Effector memory CD4-positive, alpha-beta T cell (primary cell): ENCODE data around the gene PRRC2B.

Experiments used
- DNase-seq, 3 donors: peaks; one replicate each; pipeline ENCODE4 v3.0.0-alpha.2; 2020
- H3K27ac ChIP-seq: 2 replicates; pipeline ENCODE4 v1.7.0; 2013; ENCODE audit warnings: mild to moderate bottlenecking, low read length, moderate library complexity; ENCODE audit not compliant: insufficient read depth, poor library complexity, severe bottlenecking
- H3K27me3 ChIP-seq: replicated peaks from 2 replicates; pipeline ENCODE4 v1.7.0; 2013; ENCODE audit warnings: mild to moderate bottlenecking, low read length; ENCODE audit not compliant: insufficient read depth, control insufficient read depth, poor library complexity, severe bottlenecking
- H3K36me3 ChIP-seq: 2 replicates; pipeline ENCODE4 v1.7.0; 2013; ENCODE audit warnings: mild to moderate bottlenecking, low read length, moderate library complexity; ENCODE audit not compliant: control insufficient read depth, insufficient read depth
- H3K4me1 ChIP-seq: 2 replicates; pipeline ENCODE4 v1.7.0; 2013; ENCODE audit warnings: low read length, mild to moderate bottlenecking; ENCODE audit not compliant: control insufficient read depth, insufficient read depth, poor library complexity, severe bottlenecking
- H3K4me3 ChIP-seq: 2 replicates; pipeline ENCODE4 v1.7.0; 2013; ENCODE audit warnings: low read length, low read depth, mild to moderate bottlenecking; ENCODE audit not compliant: insufficient read depth, poor library complexity, severe bottlenecking
- H3K9me3 ChIP-seq: 2 replicates; pipeline ENCODE4 v1.7.0; 2013; ENCODE audit warnings: mild to moderate bottlenecking, low read length, moderate library complexity; ENCODE audit not compliant: control insufficient read depth

Gene PRRC2B

DNA sequence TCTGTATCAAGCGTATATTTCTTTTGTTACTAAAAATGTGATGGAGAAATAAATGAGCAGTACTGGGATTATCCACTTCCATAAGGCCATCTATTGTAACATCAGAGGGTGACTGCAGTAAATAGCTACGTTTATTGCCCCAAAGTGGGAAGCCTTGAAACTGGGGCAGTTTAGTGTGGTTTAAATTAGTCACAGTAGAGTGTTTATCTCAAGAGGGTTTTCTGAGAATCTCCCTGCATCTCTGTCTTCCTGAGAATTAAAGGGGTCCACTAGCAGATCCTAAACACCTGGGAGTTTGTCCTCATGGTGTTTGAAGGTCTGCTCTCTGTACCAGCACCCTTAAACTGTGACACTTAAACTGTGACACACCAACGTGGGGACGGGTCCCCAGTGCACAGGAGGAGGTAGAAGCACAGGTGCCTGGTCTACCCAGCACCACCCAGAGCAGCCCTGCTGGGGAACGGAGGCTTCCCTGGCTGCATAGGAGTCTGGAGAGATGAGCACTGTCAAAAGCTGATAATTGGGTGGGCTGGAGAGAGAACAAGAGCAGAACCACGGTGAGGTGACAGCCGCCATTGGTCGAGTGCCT, 25.2 kb downstream of the PRRC2B start:
- no peak overlapping the region for H3K27ac ChIP-seq

DNA sequence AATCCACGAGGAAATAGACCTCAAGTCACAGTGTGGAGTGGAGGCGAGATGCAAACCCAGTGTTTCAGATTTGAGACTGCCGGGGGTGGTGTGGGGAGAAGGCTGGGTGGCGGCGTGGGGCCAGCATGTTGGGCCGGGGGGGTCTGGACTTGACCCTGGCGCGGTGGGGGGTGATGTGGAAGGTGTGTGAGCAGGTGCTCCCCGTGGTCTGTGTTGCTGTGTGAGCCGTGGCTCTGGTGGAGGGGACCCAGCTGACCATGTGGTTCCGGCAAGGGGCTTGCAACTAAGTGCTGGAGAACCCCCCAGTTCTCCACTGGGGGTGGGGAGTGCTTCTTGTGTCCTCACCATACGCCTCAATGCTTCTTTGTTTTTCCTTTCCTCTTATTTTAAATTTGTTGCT, 25.8 kb downstream of the PRRC2B start:
- Histone ChIP-seq H3K9me3 (no peaks in the 10 kb centered on the region), H3K36me3 (peaks cover 4% of the 10 kb centered on the region), H3K4me1 (peaks cover 40% of the 10 kb centered on the region), H3K4me3 (no peak overlapping the region), H3K27ac (no peak overlapping the region), H3K27me3 (no peaks in the 10 kb centered on the region)
- DNase-seq: no peak

More for the DNA sequence above, 25.2 kb downstream of the PRRC2B start:
- Histone ChIP-seq H3K27me3 (no peaks in the 10 kb centered on the region), H3K4me3 (no peak overlapping the region), H3K36me3 (peaks cover 4% of the 10 kb centered on the region), H3K9me3 (no peaks in the 10 kb centered on the region), H3K4me1 (peaks cover 40% of the 10 kb centered on the region)
- no peak for DNase-seq

DNA sequence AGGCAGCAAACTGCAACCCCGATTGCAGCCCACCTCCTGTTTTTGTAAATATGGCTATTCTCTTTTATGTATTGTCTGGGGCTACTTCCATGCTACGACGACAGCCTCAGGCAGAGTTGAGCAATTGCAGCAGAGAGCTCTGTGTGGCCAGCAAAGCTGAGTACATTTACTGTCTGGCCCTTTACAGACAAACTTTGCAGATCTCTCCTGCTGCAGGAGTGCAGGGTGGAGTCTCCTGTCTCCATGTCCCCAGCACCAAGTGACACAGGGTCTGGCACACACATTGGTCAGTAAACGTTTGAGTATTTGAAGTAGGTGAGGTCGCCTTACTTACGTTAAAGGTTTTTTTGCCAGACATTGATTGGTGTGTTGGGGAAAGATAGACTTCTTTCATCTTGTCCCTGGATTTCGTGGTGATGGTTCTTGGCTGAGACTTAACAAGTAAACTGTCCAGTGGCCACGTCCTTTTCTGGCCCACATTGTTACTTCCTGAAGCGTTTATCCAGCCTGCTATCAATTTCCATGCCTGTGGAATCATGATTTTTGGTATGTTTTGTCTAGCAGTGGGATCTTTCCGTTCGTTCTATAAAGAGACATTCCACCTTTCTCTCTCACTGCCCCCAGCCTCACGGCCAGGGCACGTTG, 27.2 kb downstream of the PRRC2B start:
- peaks cover 4% of the 10 kb centered on the region for H3K36me3 ChIP-seq
- H3K27ac ChIP-seq: no peak overlapping the region
- H3K4me1 ChIP-seq: peaks cover 40% of the 10 kb centered on the region
- H3K27me3 ChIP-seq: no peaks in the 10 kb centered on the region
- H3K4me3 ChIP-seq: no peak overlapping the region
- no peak for DNase-seq
- H3K9me3 ChIP-seq: no peaks in the 10 kb centered on the region

DNA sequence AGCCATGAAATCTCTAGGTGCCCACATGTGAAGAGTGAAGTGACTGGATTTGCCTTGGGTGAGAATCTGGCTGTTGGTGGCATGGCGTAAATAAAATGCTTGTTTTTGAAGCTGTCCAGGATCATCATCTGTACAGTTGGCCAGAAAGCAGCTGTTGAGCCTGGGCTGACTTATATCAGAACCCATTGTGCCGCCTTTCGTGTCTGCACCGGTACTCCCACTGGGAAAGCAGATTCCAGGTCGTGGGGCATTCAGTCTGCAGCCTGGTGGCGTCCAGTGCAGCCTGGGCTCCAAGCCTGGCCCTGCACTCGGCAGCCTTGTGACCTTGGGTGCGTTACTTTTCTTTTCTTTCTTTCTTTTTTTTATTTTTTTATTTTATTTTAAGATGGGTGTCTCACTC, 27.8 kb downstream of the PRRC2B start:
- Histone ChIP-seq H3K4me3 (no peak overlapping the region), H3K27me3 (no peaks in the 10 kb centered on the region), H3K4me1 (peaks cover 40% of the 10 kb centered on the region), H3K9me3 (no peaks in the 10 kb centered on the region), H3K27ac (no peak overlapping the region), H3K36me3 (peaks cover 8% of the 10 kb centered on the region)
- no peak for DNase-seq

DNA sequence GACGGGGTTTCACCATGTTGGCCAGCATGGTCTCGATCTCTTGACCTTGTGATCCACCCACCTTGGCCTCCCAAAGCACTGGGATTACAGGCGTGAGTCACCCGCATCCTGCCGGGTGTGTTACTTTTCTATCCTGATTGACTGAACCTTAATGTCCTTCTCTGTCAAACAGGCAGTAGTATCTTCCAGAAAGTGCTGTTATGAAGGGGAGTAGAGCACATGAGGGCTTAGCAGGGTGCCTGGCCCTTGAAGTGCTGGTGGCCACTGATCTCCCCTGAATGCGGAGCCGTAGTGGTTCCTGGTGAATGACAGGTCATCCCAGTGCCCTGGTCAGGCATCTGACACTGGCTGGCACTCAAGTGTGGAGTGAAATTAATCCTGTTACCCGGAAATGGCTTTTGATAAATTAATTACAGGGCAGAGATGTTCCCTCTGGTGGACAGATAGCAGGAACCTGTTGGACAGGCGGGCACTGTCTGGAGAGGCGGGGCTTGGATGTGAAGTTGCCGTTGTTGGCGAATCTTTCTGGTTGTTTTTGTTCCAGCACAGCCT, 28.4 kb downstream of the PRRC2B start:
- Histone ChIP-seq H3K36me3 (peaks cover 8% of the 10 kb centered on the region), H3K27ac (peak overlapping the region; percentile 24), H3K4me3 (no peak overlapping the region), H3K27me3 (no peaks in the 10 kb centered on the region), H3K9me3 (no peaks in the 10 kb centered on the region), H3K4me1 (peaks cover 35% of the 10 kb centered on the region)
- DNase-seq: no peak

DNA sequence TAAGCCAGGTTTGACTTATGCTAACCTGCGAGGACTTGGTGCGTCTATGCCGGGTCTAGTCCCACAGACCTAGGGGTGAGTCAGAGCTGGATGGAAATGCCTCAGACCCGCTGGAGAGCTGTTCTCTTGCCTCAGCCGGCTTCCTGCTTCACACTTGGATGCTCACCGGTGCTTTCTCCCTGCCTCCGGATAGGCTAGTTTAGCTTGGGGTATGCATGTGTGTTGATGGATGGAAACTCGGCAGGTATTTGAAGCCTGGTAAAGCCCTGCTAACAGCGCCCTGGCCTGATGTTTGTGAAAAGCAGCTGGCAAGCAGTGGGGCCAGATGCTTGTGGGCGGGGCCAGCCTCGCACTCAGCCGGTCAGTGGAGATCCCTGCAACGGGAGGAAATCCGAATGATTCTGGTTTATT, 29.3 kb downstream of the PRRC2B start:
- H3K27me3 ChIP-seq: no peaks in the 10 kb centered on the region
- H3K4me3 ChIP-seq: no peak overlapping the region

DNA sequence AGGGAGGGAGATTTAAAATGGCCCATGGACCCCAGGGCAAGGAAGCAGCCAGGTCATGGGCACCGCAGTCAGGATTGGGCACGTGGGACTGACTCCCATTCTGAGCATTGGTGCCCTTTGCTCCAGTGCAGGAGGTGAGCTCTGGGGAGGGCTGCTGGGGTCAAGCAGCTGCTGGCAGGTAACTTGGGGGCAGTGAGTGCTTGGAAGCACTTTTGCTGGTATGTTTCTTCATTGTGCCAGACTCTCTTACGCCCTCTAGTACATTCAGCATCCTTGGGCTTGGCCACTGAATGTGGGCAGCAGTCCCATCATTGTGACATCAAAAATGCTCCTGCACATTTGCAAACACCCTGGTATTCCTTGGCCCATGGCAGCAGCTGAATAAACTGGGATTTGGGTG, 32.7 kb downstream of the PRRC2B start:
- no peak for DNase-seq
- H3K4me1 ChIP-seq: peaks cover 10% of the 10 kb centered on the region
- peaks cover 9% of the 10 kb centered on the region for H3K36me3 ChIP-seq
- H3K27ac ChIP-seq: no peak overlapping the region
- H3K27me3 ChIP-seq: no peaks in the 10 kb centered on the region
- no peak overlapping the region for H3K4me3 ChIP-seq
- H3K9me3 ChIP-seq: no peaks in the 10 kb centered on the region

More for the DNA sequence above, 29.3 kb downstream of the PRRC2B start:
- H3K36me3 ChIP-seq: peaks cover 8% of the 10 kb centered on the region
- no peak for DNase-seq
- no peaks in the 10 kb centered on the region for H3K9me3 ChIP-seq
- H3K27ac ChIP-seq: no peak overlapping the region
- H3K4me1 ChIP-seq: peaks cover 26% of the 10 kb centered on the region

DNA sequence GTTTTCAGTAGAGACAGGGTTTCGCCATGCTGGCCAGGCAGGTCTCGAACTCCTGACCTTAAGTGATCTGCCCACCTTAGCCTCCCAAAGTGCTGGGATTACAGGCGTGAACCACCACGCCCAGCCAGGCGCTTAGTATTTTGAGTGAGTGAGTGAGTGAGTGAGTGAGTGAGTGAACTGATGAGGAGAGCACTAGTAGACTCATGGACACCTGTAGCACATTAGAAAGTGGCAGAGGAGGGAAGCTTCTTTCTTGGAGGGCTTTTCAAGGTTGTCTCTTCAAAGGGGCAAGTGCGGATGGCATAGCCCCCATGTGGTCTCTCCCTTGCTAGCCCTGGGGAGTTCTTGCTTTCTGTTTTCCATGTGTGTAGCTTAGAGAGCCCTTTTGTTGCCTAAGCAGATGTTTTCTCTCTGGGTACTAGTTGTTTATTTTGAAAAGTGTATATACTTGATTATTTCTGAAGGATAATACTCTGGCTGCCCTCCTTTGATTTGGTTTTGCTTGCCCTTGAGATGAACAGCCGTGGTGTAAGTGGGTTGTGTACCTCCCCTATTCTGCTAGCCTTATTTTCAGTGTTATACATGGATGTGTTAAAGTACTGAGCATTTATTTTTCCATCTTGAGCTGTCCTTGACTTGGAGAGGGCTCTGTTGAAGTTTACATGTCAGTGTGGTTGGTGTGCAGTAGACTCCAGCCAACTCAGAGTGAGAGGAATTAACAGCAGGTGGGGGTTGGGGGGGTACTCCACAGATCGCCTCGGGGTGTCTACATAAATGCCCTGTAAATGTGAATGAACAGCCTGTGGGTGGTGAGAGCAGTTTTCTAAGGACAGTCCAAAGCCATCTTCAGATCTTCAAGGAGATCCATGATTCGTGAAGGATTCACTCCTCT, 35.5 kb downstream of the PRRC2B start:
- no peak overlapping the region for H3K4me3 ChIP-seq
- H3K4me1 ChIP-seq: peaks cover 5% of the 10 kb centered on the region
- H3K9me3 ChIP-seq: no peaks in the 10 kb centered on the region
- no peak for DNase-seq
- H3K36me3 ChIP-seq: peaks cover 32% of the 10 kb centered on the region
- no peaks in the 10 kb centered on the region for H3K27me3 ChIP-seq
- no peak overlapping the region for H3K27ac ChIP-seq

DNA sequence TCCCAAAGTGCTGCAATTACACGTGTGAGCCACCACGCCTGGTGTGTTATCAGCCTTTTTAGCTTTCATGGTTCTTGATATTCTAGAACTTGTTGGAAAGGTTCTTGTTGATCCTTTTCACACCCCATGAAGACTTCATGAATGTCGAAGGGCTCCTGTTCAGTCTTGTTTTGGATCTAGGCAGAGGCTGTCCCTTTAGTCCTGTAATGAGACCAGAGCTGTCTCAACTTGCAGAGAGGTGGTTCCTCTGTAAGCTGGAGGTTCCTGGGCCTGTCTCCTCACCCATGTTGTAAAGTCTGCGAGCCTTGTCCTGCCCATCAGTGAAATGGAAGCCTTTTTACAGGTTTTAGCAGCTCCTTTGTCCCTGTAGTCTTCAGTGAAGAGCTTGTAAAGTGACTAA, 38.2 kb downstream of the PRRC2B start:
- no peaks in the 10 kb centered on the region for H3K9me3 ChIP-seq
- no peak overlapping the region for H3K4me3 ChIP-seq
- peaks cover 5% of the 10 kb centered on the region for H3K4me1 ChIP-seq
- DNase-seq: no peak
- no peak overlapping the region for H3K27ac ChIP-seq
- H3K36me3 ChIP-seq: peaks cover 53% of the 10 kb centered on the region
- no peaks in the 10 kb centered on the region for H3K27me3 ChIP-seq
